Measurements from ENCODE around the gene PROM1.

DNA sequence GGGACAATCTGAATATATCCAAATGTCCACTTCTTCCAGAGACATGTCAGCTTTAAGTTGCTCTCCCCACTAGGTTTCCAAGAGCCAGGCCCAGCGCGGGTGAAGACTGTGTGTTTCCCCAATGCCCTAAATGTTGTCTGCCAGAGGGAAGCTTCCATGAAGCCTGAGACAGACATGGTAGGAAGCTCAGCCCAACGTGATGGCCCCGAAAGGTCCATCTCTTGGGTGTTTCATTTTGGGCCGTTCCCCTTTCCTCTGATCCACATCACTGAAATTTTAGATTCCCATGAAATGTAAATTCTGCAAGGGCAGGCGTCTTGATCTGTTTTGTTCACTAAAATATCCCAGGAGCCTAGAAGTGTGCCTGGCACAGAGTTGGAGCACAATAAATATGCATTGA lies 25.4 kb upstream of the PROM1 start:
- TF ChIP-seq, protein P1, sequence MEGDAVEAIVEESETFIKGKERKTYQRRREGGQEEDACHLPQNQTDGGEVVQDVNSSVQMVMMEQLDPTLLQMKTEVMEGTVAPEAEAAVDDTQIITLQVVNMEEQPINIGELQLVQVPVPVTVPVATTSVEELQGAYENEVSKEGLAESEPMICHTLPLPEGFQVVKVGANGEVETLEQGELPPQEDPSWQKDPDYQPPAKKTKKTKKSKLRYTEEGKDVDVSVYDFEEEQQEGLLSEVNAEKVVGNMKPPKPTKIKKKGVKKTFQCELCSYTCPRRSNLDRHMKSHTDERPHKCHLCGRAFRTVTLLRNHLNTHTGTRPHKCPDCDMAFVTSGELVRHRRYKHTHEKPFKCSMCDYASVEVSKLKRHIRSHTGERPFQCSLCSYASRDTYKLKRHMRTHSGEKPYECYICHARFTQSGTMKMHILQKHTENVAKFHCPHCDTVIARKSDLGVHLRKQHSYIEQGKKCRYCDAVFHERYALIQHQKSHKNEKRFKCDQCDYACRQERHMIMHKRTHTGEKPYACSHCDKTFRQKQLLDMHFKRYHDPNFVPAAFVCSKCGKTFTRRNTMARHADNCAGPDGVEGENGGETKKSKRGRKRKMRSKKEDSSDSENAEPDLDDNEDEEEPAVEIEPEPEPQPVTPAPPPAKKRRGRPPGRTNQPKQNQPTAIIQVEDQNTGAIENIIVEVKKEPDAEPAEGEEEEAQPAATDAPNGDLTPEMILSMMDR (conservative IDR thresholded peaks at IDR 0.05; ENCODE audit: low read depth in 2 of 2): no peak
- TF ChIP-seq POLR2AphosphoS5 (IDR thresholded peaks at IDR 0.05; ENCODE audit: low read depth) (no peak), ZNF331 (CRISPR knock-in tag; IDR thresholded peaks at IDR 0.05; ENCODE audit: low read depth) (no peak), JUNB (IDR thresholded peaks at IDR 0.05; ENCODE audit: unreplicated experiment) (no peak), ZNF114 (CRISPR knock-in tag; IDR thresholded peaks at IDR 0.05) (no peak), EZH2 (IDR thresholded peaks at IDR 0.05; ENCODE audit: low read depth, unreplicated experiment) (no peak), EZH2phosphoT487 (IDR thresholded peaks at IDR 0.05; ENCODE audit: unreplicated experiment) (no peak), REST (IDR thresholded peaks at IDR 0.05; ENCODE audit: unreplicated experiment) (no peak), CREB1 (CRISPR knock-in tag; IDR thresholded peaks at IDR 0.05; ENCODE audit: low read depth) (no peak), ETS1 (IDR thresholded peaks at IDR 0.05) (no peak)
